GM19397 (cell line): ENCODE measurements around the gene RNF222.
"Not testable (repeated sequence)": the region's sequence is repeated elsewhere in the genome, so short reads cannot be mapped to it uniquely, and the experiment has no call there.

ENCODE experiments used
- ATAC-seq: cut with Tn5 transposase; IDR thresholded peaks from one replicate; pipeline ENCODE4 v1.9.1; 2021; ENCODE audit warnings: mild to moderate bottlenecking, moderate library complexity; ENCODE audit not compliant: unreplicated experiment

Gene RNF222

GRCh38 chr17:8412089-8412488 lies 14.5 kb upstream of the RNF222 start:
- no peak for ATAC-seq

GRCh38 chr17:8410883-8411238 lies 13.2 kb upstream of the RNF222 start:
- ATAC-seq = no peak

- ATAC-seq = no peak
These were observed 12.6 kb upstream of the RNF222 start for GRCh38 chr17:8409966-8410882.

GRCh38 chr17:8408371-8408770 lies 10.7 kb upstream of the RNF222 start:
- no peak for ATAC-seq

GRCh38 chr17:8406174-8406573 lies 8.5 kb upstream of the RNF222 start:
- no peak for ATAC-seq

- ATAC-seq = no peak
These were observed 7.9 kb upstream of the RNF222 start for GRCh38 chr17:8405499-8406016.

GRCh38 chr17:8402921-8403536 lies 5.4 kb upstream of the RNF222 start:
- ATAC-seq = no peak

GRCh38 chr17:8401107-8401506 lies 3.5 kb upstream of the RNF222 start:
- no peak for ATAC-seq

- no peak for ATAC-seq
These were observed 1.4 kb upstream of the RNF222 start for GRCh38 chr17:8398980-8399379.

- not testable (repeated sequence) for ATAC-seq
These were observed 3.1 kb downstream of the RNF222 start for GRCh38 chr17:8394497-8394896.

GRCh38 chr17:8393470-8394231 lies 4.0 kb downstream of the RNF222 start:
- no peak for ATAC-seq

GRCh38 chr17:8392674-8393469 lies 4.8 kb downstream of the RNF222 start:
- ATAC-seq = no peak

GRCh38 chr17:8392274-8392673 lies 5.4 kb downstream of the RNF222 start:
- no peak for ATAC-seq

GRCh38 chr17:8391711-8392110 lies 5.9 kb downstream of the RNF222 start:
- no peak for ATAC-seq

GRCh38 chr17:8387914-8388651 lies 9.5 kb downstream of the RNF222 start:
- ATAC-seq = no peak

GRCh38 chr17:8386841-8387240 lies 10.8 kb downstream of the RNF222 start:
- ATAC-seq = no peak

GRCh38 chr17:8384801-8385378 lies 12.7 kb downstream of the RNF222 start:
- no peak for ATAC-seq

- peak; percentile 92 for ATAC-seq
These were observed 14.3 kb downstream of the RNF222 start, which contains the start of gene RPL26 for GRCh38 chr17:8383143-8383822. Gene RPL26 (minus strand): TSS chr17:8383193. CDS start chr17:8382310, 883 bp downstream.

GRCh38 chr17:8382880-8383142 lies 14.8 kb downstream of the RNF222 start:
- no peak for ATAC-seq
